GM13977 (cell line): ENCODE data around the gene C3orf20.

Experiments
- DNase-seq: peaks from one replicate; pipeline ENCODE4 v3.0.0; 2012; ENCODE audit warnings: low spot score
- CTCF ChIP-seq: IDR thresholded peaks from 2 replicates; pipeline ENCODE4 v1.5.1; 2012; ENCODE audit warnings: mild to moderate bottlenecking, control low read depth; ENCODE audit not compliant: insufficient read depth; ENCODE audit errors: extremely low read depth, missing control alignments
- in situ Hi-C: fragments of 300-500 bp; cut with MboI; formaldehyde crosslinking; loops from one replicate; pipeline ENCODE4 v1.12.0; 2022; ENCODE audit warnings: low sequenced_read_pairs, low pct_unique_long_range_greater_than_20kb, mixed read lengths, inconsistent platforms; ENCODE audit not compliant: unreplicated experiment

C3orf20 gene

GRCh38 chr3:14674841-14675240 lies at the start of gene C3orf20:
Gene C3orf20, plus strand, starts transcription at chr3:14675141. Its CDS starts 7,573 bp downstream, at chr3:14682714.
- DNase-seq: no peak
- no peak for TF ChIP-seq CTCF
- in situ Hi-C loops: loop anchor here (10.0 to 25.0 kb wide), 2 partner anchors 110 to 237 kb away; no protein-coding TSS in a partner anchor

DNA sequence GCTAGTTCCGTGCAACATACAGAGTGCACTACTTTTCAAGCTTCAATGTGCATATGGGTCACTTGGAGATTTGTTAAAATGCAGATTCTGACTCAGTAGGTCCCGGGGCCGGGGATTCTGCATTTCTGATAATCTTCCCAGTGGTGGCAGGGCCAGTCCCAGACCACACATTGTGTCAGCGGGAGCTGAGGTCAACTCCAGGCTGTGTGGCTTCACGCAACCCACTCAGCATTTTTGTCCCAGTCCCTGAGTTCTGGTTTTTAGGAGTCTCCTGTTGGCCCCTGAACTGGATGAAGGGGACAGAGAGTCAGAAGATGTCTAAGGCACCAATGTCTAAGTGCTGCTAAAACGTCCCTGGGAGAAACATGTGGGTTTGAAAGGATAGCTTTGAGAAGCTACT lies 49.5 kb upstream of the C3orf20 start:
- in situ Hi-C loops: no loop called here
- no peak for DNase-seq
- TF ChIP-seq CTCF: no peak

DNA sequence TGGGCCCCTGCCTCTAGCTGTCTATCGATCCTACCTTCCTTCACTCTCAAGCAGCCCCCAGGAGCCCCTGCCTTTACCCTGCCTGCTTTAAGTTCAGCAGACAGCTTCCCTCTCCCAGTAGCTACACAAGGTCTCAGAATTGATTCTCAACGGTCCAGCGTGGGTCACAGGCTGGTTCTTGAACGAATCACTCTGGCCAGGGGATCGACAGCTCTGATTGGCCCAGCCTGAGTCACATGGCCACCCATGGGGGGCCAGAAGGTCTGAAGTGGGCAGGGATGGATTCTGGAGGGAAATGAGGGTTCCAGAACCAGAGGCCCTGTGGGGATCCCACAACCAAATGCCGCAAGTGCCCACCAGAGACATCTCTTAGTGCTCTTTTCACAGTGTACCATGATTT lies 47.1 kb upstream of the C3orf20 start:
- no peak for TF ChIP-seq CTCF
- in situ Hi-C loops: no loop called here

GRCh38 chr3:14628406-14628805 lies 46.5 kb upstream of the C3orf20 start:
- in situ Hi-C loops: no loop called here

More for the DNA sequence above, 47.1 kb upstream of the C3orf20 start:
- no peak for DNase-seq

GRCh38 chr3:14630404-14631100 lies 44.4 kb upstream of the C3orf20 start:
- TF ChIP-seq CTCF: no peak
- in situ Hi-C loops: no loop called here
- DNase-seq: no peak

More at GRCh38 chr3:14628406-14628805, 46.5 kb upstream of the C3orf20 start:
- TF ChIP-seq CTCF: no peak
- no peak for DNase-seq

DNA sequence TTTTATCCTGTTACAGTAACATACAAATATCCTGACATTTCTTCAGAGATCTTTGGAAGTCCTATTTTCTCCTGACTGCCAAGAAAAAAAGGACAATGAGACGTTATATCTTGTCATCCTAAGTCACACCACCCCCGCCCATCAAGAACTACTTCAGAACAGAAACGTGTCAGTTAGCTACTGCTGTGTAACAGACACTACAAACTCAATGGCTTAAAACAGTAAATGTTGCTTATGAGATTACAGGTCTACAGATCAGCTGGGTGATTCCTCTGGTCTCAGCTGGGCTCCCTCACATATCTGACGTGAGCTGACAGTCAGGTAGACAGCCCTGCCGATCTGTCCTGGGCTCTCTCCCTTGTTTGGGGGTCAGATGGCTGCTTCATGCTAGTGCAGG lies 43.8 kb upstream of the C3orf20 start:
- DNase-seq: no peak
- in situ Hi-C loops: no loop called here
- TF ChIP-seq CTCF: no peak
